HG02884 (cell line): ENCODE results near the gene ZNF264.
"Not testable (repeated sequence)": the region's sequence is repeated elsewhere in the genome, so short reads cannot be mapped to it uniquely, and the experiment has no call there.

Experiments used
- ATAC-seq: cut with Tn5 transposase; IDR thresholded peaks from one replicate; pipeline ENCODE4 v1.9.1; 2021; ENCODE audit warnings: mild to moderate bottlenecking, moderate library complexity; ENCODE audit not compliant: unreplicated experiment

Gene ZNF264

GRCh38 chr19:57244513-57244912 lies 53.2 kb downstream of the ZNF264 start:
- ATAC-seq: no peak

DNA sequence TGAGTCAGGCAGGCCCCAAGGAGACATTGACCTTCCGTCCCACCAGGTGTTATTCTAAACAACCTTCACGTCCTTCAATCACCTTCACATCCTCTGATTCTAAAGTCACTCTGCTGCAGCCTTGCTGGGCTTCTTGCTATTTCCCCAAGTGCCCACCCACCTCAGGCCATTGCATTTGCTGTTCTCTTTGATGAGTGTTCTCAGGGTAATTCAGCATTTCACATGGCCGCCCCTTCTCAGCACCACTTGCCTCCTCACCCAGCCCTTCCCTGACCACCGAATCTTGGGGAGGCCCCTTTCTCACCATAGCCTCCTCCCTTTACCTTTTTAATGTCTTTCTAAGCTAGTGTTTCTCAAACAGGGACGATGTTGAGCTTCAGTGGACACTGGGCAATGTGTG lies 53.8 kb downstream of the ZNF264 start:
- ATAC-seq: no peak

DNA sequence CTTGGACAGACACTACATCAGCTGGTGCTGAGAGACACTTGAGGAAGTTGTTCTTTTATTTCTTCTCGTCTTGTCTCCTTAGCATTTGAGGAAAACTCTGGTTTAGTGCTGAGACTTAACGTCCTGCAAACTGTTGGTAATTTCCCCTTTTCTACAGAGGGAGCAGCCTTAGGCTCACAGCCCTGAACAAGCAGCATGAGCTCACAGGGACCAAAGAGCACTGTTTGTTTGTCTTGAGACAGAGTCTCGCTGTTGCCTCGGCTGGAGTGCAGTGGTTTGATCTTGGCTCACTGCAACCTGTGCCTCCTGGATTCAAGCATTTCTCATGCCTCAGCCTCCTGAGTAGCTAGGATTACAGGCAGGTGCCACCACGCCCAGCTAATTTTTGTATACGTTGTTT lies 54.7 kb downstream of the ZNF264 start:
- no peak for ATAC-seq

- ATAC-seq: no peak
These were observed 57.3 kb downstream of the ZNF264 start for GRCh38 chr19:57248646-57249045.

DNA sequence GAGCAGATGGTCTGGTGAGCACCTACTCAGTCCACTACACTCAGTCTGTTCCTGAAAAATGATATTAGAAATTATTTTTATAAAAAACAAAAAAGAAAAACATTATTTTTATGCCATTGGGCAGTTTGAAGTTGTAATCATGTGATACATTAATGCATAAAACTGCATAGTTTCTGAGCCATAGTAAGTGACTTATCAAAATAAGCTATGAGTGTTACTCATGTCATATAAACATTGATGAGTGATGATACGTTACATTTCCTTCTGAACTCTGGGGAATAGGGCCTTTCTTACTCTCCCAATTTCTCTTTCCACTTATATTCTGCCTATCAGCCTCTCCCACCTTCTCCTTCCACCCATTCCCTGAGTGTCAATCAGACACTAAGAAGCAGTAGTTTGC lies 58.0 kb downstream of the ZNF264 start:
- no peak for ATAC-seq

DNA sequence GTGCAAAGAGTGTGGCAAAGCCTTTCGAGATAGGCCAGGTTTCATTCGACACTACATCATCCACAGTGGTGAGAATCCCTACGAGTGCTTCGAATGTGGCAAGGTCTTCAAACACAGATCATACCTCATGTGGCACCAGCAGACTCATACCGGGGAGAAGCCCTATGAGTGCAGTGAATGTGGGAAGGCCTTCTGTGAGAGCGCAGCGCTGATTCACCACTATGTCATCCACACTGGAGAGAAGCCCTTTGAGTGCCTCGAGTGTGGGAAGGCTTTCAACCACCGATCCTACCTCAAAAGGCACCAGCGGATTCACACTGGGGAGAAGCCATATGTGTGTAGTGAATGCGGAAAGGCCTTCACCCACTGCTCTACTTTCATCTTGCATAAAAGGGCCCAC lies 62.5 kb downstream of the ZNF264 start:
- ATAC-seq: not testable (repeated sequence)

- ATAC-seq: no peak
These were observed 70.7 kb downstream of the ZNF264 start for GRCh38 chr19:57262044-57262443.

DNA sequence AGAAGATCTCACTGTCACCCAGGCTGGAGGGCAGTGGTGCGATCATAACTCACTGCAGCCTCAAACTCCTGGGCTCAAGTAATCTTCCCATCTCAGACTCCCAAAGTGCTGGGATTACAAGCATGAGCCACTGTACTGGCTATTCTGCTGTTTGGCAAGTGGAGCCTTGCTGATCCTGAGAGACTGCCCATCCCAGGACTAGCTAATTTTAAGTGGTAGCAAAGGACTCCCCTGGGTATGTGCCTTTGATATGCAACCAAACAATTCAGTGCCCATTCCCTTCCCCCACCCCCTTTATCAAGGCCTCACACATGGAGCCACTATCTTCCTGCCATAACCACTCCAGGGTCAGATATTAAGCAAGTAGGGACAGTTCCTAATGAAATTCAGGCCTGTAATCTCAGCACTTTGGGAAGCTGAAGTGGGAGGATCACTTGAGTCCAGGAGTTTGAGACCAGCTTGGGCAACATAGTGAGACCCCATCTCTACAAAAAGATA lies 72.0 kb downstream of the ZNF264 start:
- ATAC-seq: no peak

- ATAC-seq: no peak
These were observed 76.0 kb downstream of the ZNF264 start for GRCh38 chr19:57267291-57267690.

- ATAC-seq: no peak
These were observed 78.4 kb downstream of the ZNF264 start for GRCh38 chr19:57269515-57270250.

DNA sequence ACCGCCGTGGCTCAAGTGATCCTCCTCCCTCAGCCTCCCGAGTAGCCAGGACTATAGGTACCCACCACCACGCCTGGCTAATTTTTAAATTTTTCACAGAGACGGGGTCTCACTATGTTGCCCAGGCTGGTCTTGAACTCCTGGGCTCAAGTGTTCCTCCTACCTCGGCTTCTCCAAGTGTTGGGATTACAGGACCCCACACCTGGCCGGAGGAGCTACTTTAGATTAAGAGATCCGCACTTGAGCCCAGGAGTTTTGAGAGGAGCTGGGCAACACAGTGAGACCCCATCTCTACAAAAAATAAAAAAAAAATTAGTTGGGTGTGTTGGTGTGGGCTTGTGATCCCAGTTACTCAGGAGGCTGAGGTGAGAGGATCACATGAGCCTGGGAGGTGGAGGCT lies 80.0 kb downstream of the ZNF264 start:
- ATAC-seq: no peak
